K562 (cell line): ENCODE results near the gene ARHGAP24. TPM values are rescaled to one million over a fixed set of nuclear protein-coding genes. Genes with fewer than 3 reads are reported as not detected.

ENCODE experiments used
- ARID2 ChIP-seq: fragments of 450-650 bp; IDR thresholded peaks from 2 replicates; pipeline ENCODE4 v1.6.1; 2017; ENCODE audit warnings: antibody characterized with exemption, mild to moderate bottlenecking
- BMI1 ChIP-seq: fragments of 150-350 bp; IDR thresholded peaks from 2 replicates; pipeline ENCODE4 v1.6.1; 2014; ENCODE audit warnings: low read length
- CBFA2T3 ChIP-seq: fragments of 450-650 bp; IDR thresholded peaks from 2 replicates; pipeline ENCODE4 v1.6.1; 2017
- CEBPG ChIP-seq, 3 experiments: fragments of 200-800 bp in 1 of 3; sonication (Bioruptor generic) in 1 of 3; sonication (generic) in 1 of 3; formaldehyde crosslinking in 1 of 3; IDR thresholded peaks in 2 of 3; conservative IDR thresholded peaks in 1 of 3; 2 replicates each; pipeline versions ENCODE4 v1.6.1 to v1.8.0; 2016 to 2022; ENCODE audit warnings: missing compliant biosample characterization in 2 of 3, missing genetic modification characterization in 2 of 3, mild to moderate bottlenecking in 1 of 3, missing genetic modification reagents in 1 of 3
- CGGBP1 ChIP-seq: fragments of 250-450 bp; sonication (Bioruptor Pico); IDR thresholded peaks from 2 replicates; pipeline ENCODE4 v1.9.0; 2021; ENCODE audit warnings: mild to moderate bottlenecking
- ETS2 ChIP-seq: IDR thresholded peaks from 2 replicates; pipeline ENCODE4 v1.6.1; 2016; ENCODE audit warnings: borderline replicate concordance, missing genetic modification characterization, mild to moderate bottlenecking, moderate library complexity, missing compliant biosample characterization; ENCODE audit not compliant: poor library complexity, severe bottlenecking
- JUN ChIP-seq, 2 experiments: sonication (generic) in 1 of 2; formaldehyde crosslinking in 1 of 2; IDR thresholded peaks; 2 replicates each; pipeline versions ENCODE4 v1.6.1 to v1.8.0; 2012 to 2022; ENCODE audit warnings: borderline replicate concordance in 2 of 2, mild to moderate bottlenecking in 2 of 2, improper control_type of control experiment in 1 of 2, low read depth in 1 of 2, low read length in 1 of 2, missing genetic modification reagents in 1 of 2
- KAT8 ChIP-seq: fragments of 450-650 bp; IDR thresholded peaks from 2 replicates; pipeline ENCODE4 v1.6.1; 2016; ENCODE audit warnings: low read depth, mild to moderate bottlenecking
- NR3C1 ChIP-seq: sonication (generic); formaldehyde crosslinking; IDR thresholded peaks from 2 replicates; pipeline ENCODE4 v1.8.1; 2022; ENCODE audit warnings: missing genetic modification reagents
- NUFIP1 ChIP-seq: fragments of 450-650 bp; IDR thresholded peaks from 2 replicates; pipeline ENCODE4 v1.6.1; 2018; ENCODE audit not compliant: partially characterized antibody
- SMAD4 ChIP-seq: fragments of 250-450 bp; sonication (Bioruptor Pico); conservative IDR thresholded peaks from 2 replicates; pipeline ENCODE4 v1.8.0; 2021; ENCODE audit warnings: inconsistent platforms, mild to moderate bottlenecking, moderate library complexity
- SMC3 ChIP-seq: conservative IDR thresholded peaks from 2 replicates; pipeline ENCODE4 v1.6.1; 2011; ENCODE audit warnings: low read depth, low read length, improper control_type of control experiment; ENCODE audit not compliant: insufficient read depth
- UBTF ChIP-seq, 2 experiments: IDR thresholded peaks; 2 replicates each; pipeline ENCODE4 v1.6.1; 2012; ENCODE audit warnings: improper control_type of control experiment in 2 of 2, low read depth in 2 of 2, low read length in 2 of 2, borderline replicate concordance in 1 of 2
- ZC3H4 ChIP-seq: sonication (generic); formaldehyde crosslinking; IDR thresholded peaks from 2 replicates; pipeline ENCODE4 v1.9.0; 2021; ENCODE audit warnings: missing genetic modification reagents, borderline replicate concordance
- ZKSCAN8 ChIP-seq: fragments of 200-800 bp; sonication (Bioruptor generic); IDR thresholded peaks from 2 replicates; pipeline ENCODE4 v1.6.1; 2016; ENCODE audit warnings: missing genetic modification characterization, missing compliant biosample characterization
- ZNF239 ChIP-seq: fragments of 250-450 bp; sonication (Bioruptor Pico); IDR thresholded peaks from 2 replicates; pipeline ENCODE4 v1.4.0; 2020; ENCODE audit warnings: mild to moderate bottlenecking
- ZNF316 ChIP-seq: fragments of 450-650 bp; IDR thresholded peaks from 2 replicates; pipeline ENCODE4 v1.6.1; 2016
- ZNF449 ChIP-seq: fragments of 250-450 bp; sonication (Bioruptor Pico); IDR thresholded peaks from 2 replicates; pipeline ENCODE4 v1.8.0; 2022; ENCODE audit warnings: moderate library complexity, mild to moderate bottlenecking, inconsistent platforms
- ZNF589 ChIP-seq: fragments of 200-800 bp; sonication (Bioruptor generic); IDR thresholded peaks from 2 replicates; pipeline ENCODE4 v1.6.1; 2016; ENCODE audit warnings: low read depth, missing genetic modification characterization, missing compliant biosample characterization
- ZNF79 ChIP-seq: fragments of 250-450 bp; sonication (Bioruptor Pico); IDR thresholded peaks from 2 replicates; pipeline ENCODE4 v1.4.0; 2020; ENCODE audit warnings: low read depth, mild to moderate bottlenecking, moderate library complexity
- polyA plus RNA-seq, 8 experiments: library from polyadenylated mRNA; depleted of rRNA in 4 of 8; stranded (reverse) in 5 of 8; unstranded in 3 of 8; fragments of >200 nt; fragmentation: Nextera tagmentation in 2 of 8; fragmentation: Illumina TruSeq in 1 of 8; extraction: Ambion mirVana in 2 of 8; extraction: Trizol in 1 of 8; gene quantifications; 2 replicates each; pipeline versions ENCODE4 v1.2.1 to v1.2.3, GENCODE V29; 2011 to 2014; ENCODE audit warnings: inconsistent platforms in 1 of 8, missing spikeins in 1 of 8
- total RNA-seq, 7 experiments: library from RNA; depleted of rRNA in 6 of 7; stranded (reverse); fragments of >200 nt in 6 of 7; fragmentation: Illumina TruSeq in 2 of 7; extraction: Trizol in 2 of 7; gene quantifications; 2 replicates each; pipeline versions ENCODE4 v1.2.1 to v1.2.3, GENCODE V29; 2011 to 2021; ENCODE audit warnings: low replicate concordance in 1 of 7
- TF ChIP-seq, protein P1 (sequence below): sonication (generic); formaldehyde crosslinking; IDR thresholded peaks from 2 replicates; pipeline ENCODE4 v1.8.1; 2023; ENCODE audit warnings: mild to moderate bottlenecking, missing genetic modification reagents

Gene ARHGAP24
- total and polyA plus RNA-seq, 9 of the 15 experiments (the other 6 are each of a cell fraction or from before 2014, with no cell fraction given), result 8.0 to 22.6 (median 14.0) TPM

- TF ChIP-seq KAT8 (no peak), ZNF79 (CRISPR knock-in tag) (no peak), ZNF316 (no peak), UBTF (IDR thresholded peaks at IDR 0.05; ENCODE audit: borderline replicate concordance in 1 of 2, low read depth in 2 of 2, low read length in 2 of 2) (no peak), SMAD4 (CRISPR knock-in tag) (peak; percentile 82), NR3C1 (no peak), JUN (IDR thresholded peaks at IDR 0.05; ENCODE audit: borderline replicate concordance, low read depth, low read length) (0 out of 2 replicates have a peak, but pooled peaks have one; percentile 25), JUN (CRISPR knock-in tag; IDR thresholded peaks at IDR 0.05; ENCODE audit: borderline replicate concordance) (no peak), ZNF239 (CRISPR knock-in tag) (peak; percentile 46; the same call in 1 of the 2 replicates), NUFIP1 (no peak), CBFA2T3 (no peak), ZKSCAN8 (0 out of 2 replicates have a peak, but pooled peaks have one; percentile 24), ETS2 (tag) (no peak), ZNF589 (CRISPR knock-in tag) (peak; percentile 79; the same call in 1 of the 2 replicates), BMI1 (no peak), ZNF449 (peak; percentile 55; the same call in 1 of the 2 replicates), ZC3H4 (CRISPR knock-in tag) (no peak), CGGBP1 (CRISPR knock-in tag) (no peak), SMC3 (no peak), CEBPG (CRISPR knock-in tag; IDR thresholded peaks at IDR 0.05) (peak; percentile 90), CEBPG (tag; conservative IDR thresholded peaks at IDR 0.05 in 1 of 2, IDR thresholded peaks at IDR 0.05 in 1 of 2) (peak; percentile 77 to 97), ARID2 (no peak)
- TF ChIP-seq, protein P1, sequence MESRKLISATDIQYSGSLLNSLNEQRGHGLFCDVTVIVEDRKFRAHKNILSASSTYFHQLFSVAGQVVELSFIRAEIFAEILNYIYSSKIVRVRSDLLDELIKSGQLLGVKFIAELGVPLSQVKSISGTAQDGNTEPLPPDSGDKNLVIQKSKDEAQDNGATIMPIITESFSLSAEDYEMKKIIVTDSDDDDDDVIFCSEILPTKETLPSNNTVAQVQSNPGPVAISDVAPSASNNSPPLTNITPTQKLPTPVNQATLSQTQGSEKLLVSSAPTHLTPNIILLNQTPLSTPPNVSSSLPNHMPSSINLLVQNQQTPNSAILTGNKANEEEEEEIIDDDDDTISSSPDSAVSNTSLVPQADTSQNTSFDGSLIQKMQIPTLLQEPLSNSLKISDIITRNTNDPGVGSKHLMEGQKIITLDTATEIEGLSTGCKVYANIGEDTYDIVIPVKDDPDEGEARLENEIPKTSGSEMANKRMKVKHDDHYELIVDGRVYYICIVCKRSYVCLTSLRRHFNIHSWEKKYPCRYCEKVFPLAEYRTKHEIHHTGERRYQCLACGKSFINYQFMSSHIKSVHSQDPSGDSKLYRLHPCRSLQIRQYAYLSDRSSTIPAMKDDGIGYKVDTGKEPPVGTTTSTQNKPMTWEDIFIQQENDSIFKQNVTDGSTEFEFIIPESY, result no peak
Observed at GRCh38 chr4:85681221-85681657, 206.3 kb downstream of the ARHGAP24 start (continued).
